Liver (tissue), 9 donors: ENCODE measurements around the gene NT5M. TPM values are rescaled to one million over a fixed set of nuclear protein-coding genes. Genes with fewer than 3 reads are reported as not detected.

ENCODE experiments used
- DNase-seq: peaks from one replicate; pipeline ENCODE4 v3.0.0-alpha.2; 2017; ENCODE audit warnings: low spot score
- H3K27ac ChIP-seq, 2 donors: one replicate each; pipeline ENCODE4 v1.7.0; 2013; ENCODE audit warnings: inconsistent platforms in 2 of 2, low read length in 2 of 2, control low read depth in 1 of 2, low read depth in 1 of 2, mild to moderate bottlenecking in 1 of 2
- H3K27me3 ChIP-seq, 4 donors: one replicate each; pipeline versions ENCODE4 v1.6.1 to v1.7.0; 2013; ENCODE audit warnings: low read length in 3 of 4, inconsistent platforms in 1 of 4, mild to moderate bottlenecking in 1 of 4, moderate library complexity in 1 of 4; ENCODE audit not compliant: control insufficient read depth in 4 of 4, insufficient read depth in 4 of 4
- H3K36me3 ChIP-seq, 4 donors: one replicate each; pipeline versions ENCODE4 v1.6.1 to v1.7.0; 2013; ENCODE audit warnings: low read length in 3 of 4, mild to moderate bottlenecking in 3 of 4, low read depth in 1 of 4, moderate library complexity in 1 of 4; ENCODE audit not compliant: control insufficient read depth in 4 of 4, insufficient read depth in 3 of 4
- H3K4me1 ChIP-seq, 4 donors: one replicate each; pipeline versions ENCODE4 v1.6.1 to v1.7.0; 2013; ENCODE audit warnings: low read length in 3 of 4, mild to moderate bottlenecking in 3 of 4, moderate library complexity in 1 of 4; ENCODE audit not compliant: control insufficient read depth in 4 of 4, insufficient read depth in 4 of 4
- H3K4me3 ChIP-seq, 3 donors: one replicate each; pipeline versions ENCODE4 v1.6.1 to v1.7.0; 2013; ENCODE audit warnings: low read length in 3 of 3, control low read depth in 1 of 3, low read depth in 1 of 3, mild to moderate bottlenecking in 1 of 3
- H3K9ac ChIP-seq, 2 donors: one replicate each; pipeline ENCODE4 v1.7.0; 2013; ENCODE audit warnings: low read length in 2 of 2, mild to moderate bottlenecking in 2 of 2, moderate library complexity in 2 of 2, control low read depth in 1 of 2, low read depth in 1 of 2
- H3K9me3 ChIP-seq, 4 donors: one replicate each; pipeline versions ENCODE4 v1.6.1 to v1.7.0; 2013; ENCODE audit warnings: low read length in 3 of 4; ENCODE audit not compliant: control insufficient read depth in 4 of 4
- ATF3 ChIP-seq: IDR thresholded peaks from 2 replicates; pipeline ENCODE4 v1.6.1; 2016; ENCODE audit warnings: antibody characterized with exemption
- CTCF ChIP-seq: fragments of 150-350 bp; IDR thresholded peaks from 2 replicates; pipeline ENCODE4 v1.5.1; 2017; ENCODE audit warnings: improper control_type of control experiment, low read depth, low read length; ENCODE audit not compliant: missing input control
- EGR1 ChIP-seq, 2 donors: IDR thresholded peaks; 2 replicates each; pipeline ENCODE4 v1.6.1; 2016 to 2018; ENCODE audit warnings: antibody characterized with exemption in 2 of 2, low read depth in 2 of 2
- FOXA1 ChIP-seq: IDR thresholded peaks from 2 replicates; pipeline ENCODE4 v1.6.1; 2016; ENCODE audit warnings: antibody characterized with exemption
- FOXA2 ChIP-seq: IDR thresholded peaks from 2 replicates; pipeline ENCODE4 v1.6.1; 2016; ENCODE audit warnings: antibody characterized with exemption
- GABPA ChIP-seq, 2 donors: IDR thresholded peaks in 1 of 2; conservative IDR thresholded peaks in 1 of 2; 2 replicates each; pipeline ENCODE4 v1.6.1; 2016; ENCODE audit warnings: antibody characterized with exemption in 2 of 2, mild to moderate bottlenecking in 1 of 2, moderate library complexity in 1 of 2
- HNF4G ChIP-seq: IDR thresholded peaks from 2 replicates; pipeline ENCODE4 v1.6.1; 2016; ENCODE audit warnings: antibody characterized with exemption
- JUND ChIP-seq, 2 donors: IDR thresholded peaks; 2 replicates each; pipeline ENCODE4 v1.6.1; 2016; ENCODE audit warnings: antibody characterized with exemption in 2 of 2
- NR2F2 ChIP-seq: IDR thresholded peaks from 2 replicates; pipeline ENCODE4 v1.6.1; 2016; ENCODE audit warnings: antibody characterized with exemption
- RAD21 ChIP-seq, 2 donors: IDR thresholded peaks; 2 replicates each; pipeline ENCODE4 v1.6.1; 2016; ENCODE audit warnings: antibody characterized with exemption in 2 of 2, mild to moderate bottlenecking in 2 of 2
- TAF1 ChIP-seq: conservative IDR thresholded peaks from 2 replicates; pipeline ENCODE4 v1.6.1; 2016; ENCODE audit warnings: antibody characterized with exemption, mild to moderate bottlenecking
- YY1 ChIP-seq: IDR thresholded peaks from 2 replicates; pipeline ENCODE4 v1.6.1; 2016; ENCODE audit warnings: antibody characterized with exemption, mild to moderate bottlenecking
- ZBTB33 ChIP-seq: IDR thresholded peaks from 2 replicates; pipeline ENCODE4 v1.6.1; 2016; ENCODE audit warnings: antibody characterized with exemption
- WGBS: extraction: QIAGEN DNeasy Blood & Tissue Kit; methylation state at CpG from one replicate; pipeline ENCODE4 v1.1.7; 2013; 5-methylcytosine and 5-hydroxymethylcytosine counted together
- polyA plus RNA-seq, 2 donors: library from polyadenylated mRNA; stranded (reverse) in 1 of 2; unstranded in 1 of 2; fragments of 200-250 nt in 1 of 2; fragments of >200 nt in 1 of 2; fragmentation: Nextera tagmentation in 1 of 2; extraction: Ambion mirVana in 1 of 2; gene quantifications; one replicate each; pipeline versions ENCODE4 v1.2.1 to v1.2.3, GENCODE V29; 2013 to 2015
- total RNA-seq, 2 donors: library from RNA; depleted of rRNA; stranded (reverse); fragments of >200 nt; gene quantifications; one replicate each; pipeline ENCODE4 v1.2.3, GENCODE V29; 2014
- donor health status: healthy.
- donor health status: healthy.
- donor health status: healthy.
- donor health status: healthy.
- donor health status: healthy.

Gene NT5M
- total and polyA plus RNA-seq, 4 donors, result 0.42 to 7.9 (median 0.66) TPM

- H3K4me3 ChIP-seq, result no peak overlapping the region
- H3K27ac ChIP-seq, result no peak overlapping the region
- DNase-seq, result no peak
- H3K4me1 ChIP-seq, result no peaks in the 10 kb centered on the region
- no peaks in the 10 kb centered on the region for H3K27me3 ChIP-seq
- 97% methylated on average over 7 of the region's 7 CpGs for WGBS
- TF ChIP-seq CTCF (no peak), HNF4G (no peak), ATF3 (no peak)
- no peaks in the 10 kb centered on the region for H3K36me3 ChIP-seq
- H3K9me3 ChIP-seq, result peaks cover 0 to 4% (median 0%) of the 10 kb centered on the region in 4 donors
- H3K9ac ChIP-seq, result no peak overlapping the region
These were observed 59.4 kb downstream of the NT5M start for GRCh38 chr17:17362540-17362930.

- H3K36me3 ChIP-seq, result no peaks in the 10 kb centered on the region
- H3K27ac ChIP-seq, result no peak overlapping the region
- no peak overlapping the region for H3K9ac ChIP-seq
- TF ChIP-seq GABPA (IDR thresholded peaks at IDR 0.05 in 1 of 2, conservative IDR thresholded peaks at IDR 0.05 in 1 of 2) (no peak), HNF4G (no peak), ATF3 (no peak), FOXA1 (no peak), YY1 (no peak), CTCF (no peak), NR2F2 (no peak), RAD21 (IDR thresholded peaks at IDR 0.05) (no peak), TAF1 (no peak), ZBTB33 (no peak), FOXA2 (no peak), EGR1 (IDR thresholded peaks at IDR 0.05; ENCODE audit: low read depth in 2 of 2) (no peak), JUND (IDR thresholded peaks at IDR 0.05) (no peak)
- 78% methylated on average over 8 of the region's 8 CpGs for WGBS
- H3K9me3 ChIP-seq, result peaks cover 0 to 4% (median 0%) of the 10 kb centered on the region in 4 donors
- no peaks in the 10 kb centered on the region for H3K27me3 ChIP-seq
- DNase-seq, result no peak
- H3K4me3 ChIP-seq, result no peak overlapping the region
- no peaks in the 10 kb centered on the region for H3K4me1 ChIP-seq
These were observed 60.6 kb downstream of the NT5M start for GRCh38 chr17:17363638-17364337.
